GM23338 (cell line): ENCODE data around the gene COL8A1. TPM values are rescaled to one million over a fixed set of nuclear protein-coding genes. Genes with fewer than 3 reads are reported as not detected.

Experiments
- ATAC-seq: fragments of 200-7000 bp; cut with Tn5 transposase; 3 replicates; pipeline ENCODE4 v1.9.1; 2020
- DNase-seq: peaks from one replicate; pipeline ENCODE4 v3.0.0-alpha.2; 2015; ENCODE audit warnings: low spot score
- H2AFZ ChIP-seq: fragments of 200-600 bp; sonication (generic); 2 replicates; pipeline ENCODE4 v1.8.0; 2016; ENCODE audit warnings: antibody characterized with exemption, mild to moderate bottlenecking, moderate library complexity
- H3F3A ChIP-seq: fragments of 200-600 bp; sonication (generic); replicated peaks from 2 replicates; pipeline ENCODE4 v1.8.0; 2017; ENCODE audit warnings: antibody characterized with exemption, mixed run types, low read depth
- H3K27ac ChIP-seq: fragments of 200-600 bp; sonication (generic); 2 replicates; pipeline ENCODE4 v1.6.1; 2016; ENCODE audit warnings: low read depth
- H3K27me3 ChIP-seq: fragments of 200-600 bp; sonication (generic); 2 replicates; pipeline ENCODE4 v1.8.0; 2016; ENCODE audit warnings: mild to moderate bottlenecking, mixed run types, moderate library complexity; ENCODE audit not compliant: insufficient read depth
- H3K36me3 ChIP-seq: fragments of 200-600 bp; sonication (generic); 2 replicates; pipeline ENCODE4 v1.8.0; 2016; ENCODE audit warnings: mild to moderate bottlenecking; ENCODE audit not compliant: insufficient read depth
- H3K4me1 ChIP-seq: fragments of 200-600 bp; sonication (generic); 2 replicates; pipeline ENCODE4 v1.8.0; 2016; ENCODE audit warnings: mild to moderate bottlenecking, moderate library complexity; ENCODE audit not compliant: insufficient read depth
- H3K4me2 ChIP-seq: fragments of 200-600 bp; sonication (generic); 2 replicates; pipeline ENCODE4 v1.7.1; 2017; ENCODE audit warnings: mixed run types
- H3K4me3 ChIP-seq: fragments of 200-600 bp; sonication (generic); 2 replicates; pipeline ENCODE4 v1.6.1; 2016; ENCODE audit warnings: mixed run types
- H3K79me2 ChIP-seq: fragments of 200-600 bp; sonication (generic); replicated peaks from 2 replicates; pipeline ENCODE4 v1.8.0; 2017; ENCODE audit warnings: mild to moderate bottlenecking; ENCODE audit not compliant: insufficient read depth
- H3K9me2 ChIP-seq: fragments of 200-600 bp; sonication (generic); 2 replicates; pipeline ENCODE4 v1.8.0; 2017; ENCODE audit not compliant: insufficient read depth
- H4K20me1 ChIP-seq: fragments of 200-600 bp; sonication (generic); replicated peaks from 2 replicates; pipeline ENCODE4 v1.8.0; 2017; ENCODE audit warnings: mild to moderate bottlenecking; ENCODE audit not compliant: insufficient read depth
- H3K27ac Mint-ChIP-seq: 2 replicates; pipeline ENCODE4 v1.8.0; 2020; ENCODE audit warnings: inconsistent platforms, mild to moderate bottlenecking, moderate library complexity, mixed read lengths
- H3K27me3 Mint-ChIP-seq: 3 replicates; pipeline ENCODE4 v1.8.0; 2022; ENCODE audit warnings: low read depth, mild to moderate bottlenecking, moderate library complexity, mixed read lengths, inconsistent platforms; ENCODE audit not compliant: insufficient read depth, poor library complexity
- H3K36me3 Mint-ChIP-seq: 3 replicates; pipeline ENCODE4 v1.8.0; 2021; ENCODE audit warnings: low read depth, mild to moderate bottlenecking, inconsistent platforms, moderate library complexity, mixed read lengths
- H3K4me1 Mint-ChIP-seq: 3 replicates; pipeline ENCODE4 v1.8.0; 2020; ENCODE audit warnings: mild to moderate bottlenecking, inconsistent platforms, mixed read lengths
- H3K4me3 Mint-ChIP-seq: 3 replicates; pipeline ENCODE4 v1.8.0; 2021; ENCODE audit warnings: moderate library complexity, mild to moderate bottlenecking, inconsistent platforms, mixed read lengths
- H3K9me3 Mint-ChIP-seq: 3 replicates; pipeline ENCODE4 v1.8.0; 2020; ENCODE audit warnings: moderate library complexity, mild to moderate bottlenecking, inconsistent platforms, mixed read lengths
- CREB1 ChIP-seq: fragments of 250-450 bp; sonication (Bioruptor Pico); IDR thresholded peaks from 2 replicates; pipeline ENCODE4 v1.5.0; 2020; ENCODE audit warnings: low read depth, mild to moderate bottlenecking, moderate library complexity
- EZH2 ChIP-seq: fragments of 200-600 bp; sonication (generic); IDR thresholded peaks from one replicate; pipeline ENCODE4 v1.8.0; 2017; ENCODE audit warnings: antibody characterized with exemption, mild to moderate bottlenecking, low read depth; ENCODE audit not compliant: unreplicated experiment
- EZH2phosphoT487 ChIP-seq: fragments of 200-600 bp; sonication (generic); IDR thresholded peaks from one replicate; pipeline ENCODE4 v1.8.1; 2018; ENCODE audit warnings: antibody characterized with exemption; ENCODE audit not compliant: unreplicated experiment
- JUNB ChIP-seq: IDR thresholded peaks from one replicate; pipeline ENCODE4 v1.6.1; 2016; ENCODE audit warnings: antibody characterized with exemption; ENCODE audit not compliant: unreplicated experiment
- NANOG ChIP-seq: IDR thresholded peaks from 2 replicates; pipeline ENCODE4 v1.6.1; 2016; ENCODE audit warnings: antibody characterized with exemption, borderline replicate concordance
- POLR2AphosphoS5 ChIP-seq: IDR thresholded peaks from 2 replicates; pipeline ENCODE4 v1.6.1; 2016; ENCODE audit warnings: antibody characterized with exemption, low read depth
- STAT1 ChIP-seq: IDR thresholded peaks from one replicate; pipeline ENCODE4 v1.6.1; 2016; ENCODE audit warnings: antibody characterized with exemption; ENCODE audit not compliant: unreplicated experiment
- ZNF114 ChIP-seq: fragments of 250-450 bp; sonication (Bioruptor Pico); IDR thresholded peaks from 2 replicates; pipeline ENCODE4 v1.5.0; 2020; ENCODE audit warnings: mild to moderate bottlenecking, moderate library complexity
- ZNF331 ChIP-seq: fragments of 250-450 bp; sonication (Bioruptor Pico); IDR thresholded peaks from 2 replicates; pipeline ENCODE4 v1.5.0; 2020; ENCODE audit warnings: low read depth, mild to moderate bottlenecking, moderate library complexity
- polyA plus RNA-seq: library from polyadenylated mRNA; unstranded; fragments of >200 nt; fragmentation: Nextera tagmentation; extraction: Ambion mirVana; gene quantifications from 2 replicates; pipeline ENCODE4 v1.2.1, GENCODE V29; 2016
- total RNA-seq: library from RNA; depleted of rRNA; stranded (reverse); fragments of >200 nt; shearing (Covaris generic); gene quantifications from 2 replicates; pipeline ENCODE4 v1.2.3, GENCODE V29; 2014
- TF ChIP-seq, protein P1 (sequence below): fragments of 250-450 bp; sonication (Bioruptor Pico); IDR thresholded peaks from 2 replicates; pipeline ENCODE4 v1.5.0; 2020; ENCODE audit warnings: mild to moderate bottlenecking, moderate library complexity
- TF ChIP-seq, protein P2 (sequence below): IDR thresholded peaks from one replicate; pipeline ENCODE4 v1.6.1; 2018; ENCODE audit warnings: antibody characterized with exemption; ENCODE audit not compliant: unreplicated experiment
- TF ChIP-seq, protein P3 (sequence below): IDR thresholded peaks from 2 replicates; pipeline ENCODE4 v1.6.1; 2016; ENCODE audit warnings: antibody characterized with exemption
- TF ChIP-seq, protein P4 (sequence below), 2 experiments: fragments of 200-600 bp in 1 of 2; sonication (generic) in 1 of 2; conservative IDR thresholded peaks; 2 replicates each; pipeline versions ENCODE4 v1.5.1 to v1.6.1; 2016 to 2017; ENCODE audit warnings: antibody characterized with exemption in 2 of 2, low read depth in 2 of 2, mild to moderate bottlenecking in 2 of 2, moderate library complexity in 1 of 2

COL8A1 gene
- total and polyA plus RNA-seq, 2 experiments from 2014 or later = 0.26 to 0.97 TPM

DNA sequence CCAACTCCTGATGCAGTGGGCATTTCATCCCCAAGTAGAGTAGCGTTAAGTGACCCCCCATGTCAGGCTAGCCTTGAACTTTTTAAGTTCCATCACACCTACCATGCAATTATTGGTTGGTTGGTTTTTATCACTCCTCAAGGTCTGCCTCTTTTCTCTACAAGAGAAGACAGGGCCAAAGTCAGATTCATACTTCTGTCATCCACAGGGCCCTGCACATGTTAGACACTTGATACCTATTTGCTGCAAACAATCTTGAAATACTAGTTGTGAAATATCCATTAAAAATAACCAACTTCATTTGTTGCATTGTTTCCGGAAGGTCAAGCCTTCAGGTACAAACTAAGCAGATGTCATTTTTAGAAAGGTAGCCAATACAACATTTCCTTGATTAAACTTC is 180.4 kb downstream of the COL8A1 start:
- DNase-seq (no peak), ATAC-seq (no peak)
- Histone ChIP-seq H3K36me3 (no peaks in the 10 kb centered on the region), H3K27ac (no peak overlapping the region), H2AFZ (no peak overlapping the region), H3K9me2 (no peaks in the 10 kb centered on the region), H3K4me3 (peak overlapping the region; percentile 82; the same call in 1 of the 2 replicates), H4K20me1 (peaks cover 5% of the 10 kb centered on the region; the same call in 1 of the 2 replicates), H3K4me1 (peaks cover 3% of the 10 kb centered on the region; the same call in 1 of the 2 replicates), H3K79me2 (peaks cover 56% of the 10 kb centered on the region), H3K27me3 (no peaks in the 10 kb centered on the region), H3K4me2 (peak overlapping the region; percentile 82; the same call in 1 of the 2 replicates), H3F3A (no peaks in the 10 kb centered on the region)
- H3K9me3 Mint-ChIP-seq = no peaks in the 10 kb centered on the region
- no peaks in the 10 kb centered on the region; the same call in 2 of the 3 replicates for H3K36me3 Mint-ChIP-seq
- H3K4me1 Mint-ChIP-seq = peaks cover 13% of the 10 kb centered on the region
- H3K27ac Mint-ChIP-seq = no peak overlapping the region
- H3K27me3 Mint-ChIP-seq = peaks cover 11% of the 10 kb centered on the region
- peak overlapping the region; percentile 93 for H3K4me3 Mint-ChIP-seq
- TF ChIP-seq ZNF114 (CRISPR knock-in tag) (no peak), JUNB (no peak), EZH2 (no peak), STAT1 (no peak), POLR2AphosphoS5 (no peak), NANOG (no peak), CREB1 (CRISPR knock-in tag) (no peak), ZNF331 (CRISPR knock-in tag) (no peak), EZH2phosphoT487 (no peak)
- TF ChIP-seq, protein P1, sequence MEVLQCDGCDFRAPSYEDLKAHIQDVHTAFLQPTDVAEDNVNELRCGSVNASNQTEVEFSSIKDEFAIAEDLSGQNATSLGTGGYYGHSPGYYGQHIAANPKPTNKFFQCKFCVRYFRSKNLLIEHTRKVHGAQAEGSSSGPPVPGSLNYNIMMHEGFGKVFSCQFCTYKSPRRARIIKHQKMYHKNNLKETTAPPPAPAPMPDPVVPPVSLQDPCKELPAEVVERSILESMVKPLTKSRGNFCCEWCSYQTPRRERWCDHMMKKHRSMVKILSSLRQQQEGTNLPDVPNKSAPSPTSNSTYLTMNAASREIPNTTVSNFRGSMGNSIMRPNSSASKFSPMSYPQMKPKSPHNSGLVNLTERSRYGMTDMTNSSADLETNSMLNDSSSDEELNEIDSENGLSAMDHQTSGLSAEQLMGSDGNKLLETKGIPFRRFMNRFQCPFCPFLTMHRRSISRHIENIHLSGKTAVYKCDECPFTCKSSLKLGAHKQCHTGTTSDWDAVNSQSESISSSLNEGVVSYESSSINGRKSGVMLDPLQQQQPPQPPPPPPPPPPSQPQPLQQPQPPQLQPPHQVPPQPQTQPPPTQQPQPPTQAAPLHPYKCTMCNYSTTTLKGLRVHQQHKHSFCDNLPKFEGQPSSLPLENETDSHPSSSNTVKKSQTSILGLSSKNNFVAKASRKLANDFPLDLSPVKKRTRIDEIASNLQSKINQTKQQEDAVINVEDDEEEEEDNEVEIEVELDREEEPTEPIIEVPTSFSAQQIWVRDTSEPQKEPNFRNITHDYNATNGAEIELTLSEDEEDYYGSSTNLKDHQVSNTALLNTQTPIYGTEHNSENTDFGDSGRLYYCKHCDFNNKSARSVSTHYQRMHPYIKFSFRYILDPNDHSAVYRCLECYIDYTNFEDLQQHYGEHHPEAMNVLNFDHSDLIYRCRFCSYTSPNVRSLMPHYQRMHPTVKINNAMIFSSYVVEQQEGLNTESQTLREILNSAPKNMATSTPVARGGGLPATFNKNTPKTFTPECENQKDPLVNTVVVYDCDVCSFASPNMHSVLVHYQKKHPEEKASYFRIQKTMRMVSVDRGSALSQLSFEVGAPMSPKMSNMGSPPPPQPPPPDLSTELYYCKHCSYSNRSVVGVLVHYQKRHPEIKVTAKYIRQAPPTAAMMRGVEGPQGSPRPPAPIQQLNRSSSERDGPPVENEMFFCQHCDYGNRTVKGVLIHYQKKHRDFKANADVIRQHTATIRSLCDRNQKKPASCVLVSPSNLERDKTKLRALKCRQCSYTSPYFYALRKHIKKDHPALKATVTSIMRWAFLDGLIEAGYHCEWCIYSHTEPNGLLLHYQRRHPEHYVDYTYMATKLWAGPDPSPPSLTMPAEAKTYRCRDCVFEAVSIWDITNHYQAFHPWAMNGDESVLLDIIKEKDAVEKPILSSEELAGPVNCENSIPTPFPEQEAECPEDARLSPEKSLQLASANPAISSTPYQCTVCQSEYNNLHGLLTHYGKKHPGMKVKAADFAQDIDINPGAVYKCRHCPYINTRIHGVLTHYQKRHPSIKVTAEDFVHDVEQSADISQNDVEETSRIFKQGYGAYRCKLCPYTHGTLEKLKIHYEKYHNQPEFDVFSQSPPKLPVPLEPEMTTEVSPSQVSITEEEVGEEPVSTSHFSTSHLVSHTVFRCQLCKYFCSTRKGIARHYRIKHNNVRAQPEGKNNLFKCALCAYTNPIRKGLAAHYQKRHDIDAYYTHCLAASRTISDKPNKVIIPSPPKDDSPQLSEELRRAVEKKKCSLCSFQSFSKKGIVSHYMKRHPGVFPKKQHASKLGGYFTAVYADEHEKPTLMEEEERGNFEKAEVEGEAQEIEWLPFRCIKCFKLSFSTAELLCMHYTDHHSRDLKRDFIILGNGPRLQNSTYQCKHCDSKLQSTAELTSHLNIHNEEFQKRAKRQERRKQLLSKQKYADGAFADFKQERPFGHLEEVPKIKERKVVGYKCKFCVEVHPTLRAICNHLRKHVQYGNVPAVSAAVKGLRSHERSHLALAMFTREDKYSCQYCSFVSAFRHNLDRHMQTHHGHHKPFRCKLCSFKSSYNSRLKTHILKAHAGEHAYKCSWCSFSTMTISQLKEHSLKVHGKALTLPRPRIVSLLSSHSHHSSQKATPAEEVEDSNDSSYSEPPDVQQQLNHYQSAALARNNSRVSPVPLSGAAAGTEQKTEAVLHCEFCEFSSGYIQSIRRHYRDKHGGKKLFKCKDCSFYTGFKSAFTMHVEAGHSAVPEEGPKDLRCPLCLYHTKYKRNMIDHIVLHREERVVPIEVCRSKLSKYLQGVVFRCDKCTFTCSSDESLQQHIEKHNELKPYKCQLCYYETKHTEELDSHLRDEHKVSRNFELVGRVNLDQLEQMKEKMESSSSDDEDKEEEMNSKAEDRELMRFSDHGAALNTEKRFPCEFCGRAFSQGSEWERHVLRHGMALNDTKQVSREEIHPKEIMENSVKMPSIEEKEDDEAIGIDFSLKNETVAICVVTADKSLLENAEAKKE = no peak
- TF ChIP-seq, protein P2, sequence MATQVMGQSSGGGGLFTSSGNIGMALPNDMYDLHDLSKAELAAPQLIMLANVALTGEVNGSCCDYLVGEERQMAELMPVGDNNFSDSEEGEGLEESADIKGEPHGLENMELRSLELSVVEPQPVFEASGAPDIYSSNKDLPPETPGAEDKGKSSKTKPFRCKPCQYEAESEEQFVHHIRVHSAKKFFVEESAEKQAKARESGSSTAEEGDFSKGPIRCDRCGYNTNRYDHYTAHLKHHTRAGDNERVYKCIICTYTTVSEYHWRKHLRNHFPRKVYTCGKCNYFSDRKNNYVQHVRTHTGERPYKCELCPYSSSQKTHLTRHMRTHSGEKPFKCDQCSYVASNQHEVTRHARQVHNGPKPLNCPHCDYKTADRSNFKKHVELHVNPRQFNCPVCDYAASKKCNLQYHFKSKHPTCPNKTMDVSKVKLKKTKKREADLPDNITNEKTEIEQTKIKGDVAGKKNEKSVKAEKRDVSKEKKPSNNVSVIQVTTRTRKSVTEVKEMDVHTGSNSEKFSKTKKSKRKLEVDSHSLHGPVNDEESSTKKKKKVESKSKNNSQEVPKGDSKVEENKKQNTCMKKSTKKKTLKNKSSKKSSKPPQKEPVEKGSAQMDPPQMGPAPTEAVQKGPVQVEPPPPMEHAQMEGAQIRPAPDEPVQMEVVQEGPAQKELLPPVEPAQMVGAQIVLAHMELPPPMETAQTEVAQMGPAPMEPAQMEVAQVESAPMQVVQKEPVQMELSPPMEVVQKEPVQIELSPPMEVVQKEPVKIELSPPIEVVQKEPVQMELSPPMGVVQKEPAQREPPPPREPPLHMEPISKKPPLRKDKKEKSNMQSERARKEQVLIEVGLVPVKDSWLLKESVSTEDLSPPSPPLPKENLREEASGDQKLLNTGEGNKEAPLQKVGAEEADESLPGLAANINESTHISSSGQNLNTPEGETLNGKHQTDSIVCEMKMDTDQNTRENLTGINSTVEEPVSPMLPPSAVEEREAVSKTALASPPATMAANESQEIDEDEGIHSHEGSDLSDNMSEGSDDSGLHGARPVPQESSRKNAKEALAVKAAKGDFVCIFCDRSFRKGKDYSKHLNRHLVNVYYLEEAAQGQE = no peak
- TF ChIP-seq, protein P3, sequence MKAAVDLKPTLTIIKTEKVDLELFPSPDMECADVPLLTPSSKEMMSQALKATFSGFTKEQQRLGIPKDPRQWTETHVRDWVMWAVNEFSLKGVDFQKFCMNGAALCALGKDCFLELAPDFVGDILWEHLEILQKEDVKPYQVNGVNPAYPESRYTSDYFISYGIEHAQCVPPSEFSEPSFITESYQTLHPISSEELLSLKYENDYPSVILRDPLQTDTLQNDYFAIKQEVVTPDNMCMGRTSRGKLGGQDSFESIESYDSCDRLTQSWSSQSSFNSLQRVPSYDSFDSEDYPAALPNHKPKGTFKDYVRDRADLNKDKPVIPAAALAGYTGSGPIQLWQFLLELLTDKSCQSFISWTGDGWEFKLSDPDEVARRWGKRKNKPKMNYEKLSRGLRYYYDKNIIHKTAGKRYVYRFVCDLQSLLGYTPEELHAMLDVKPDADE = no peak
- TF ChIP-seq, protein P4, sequence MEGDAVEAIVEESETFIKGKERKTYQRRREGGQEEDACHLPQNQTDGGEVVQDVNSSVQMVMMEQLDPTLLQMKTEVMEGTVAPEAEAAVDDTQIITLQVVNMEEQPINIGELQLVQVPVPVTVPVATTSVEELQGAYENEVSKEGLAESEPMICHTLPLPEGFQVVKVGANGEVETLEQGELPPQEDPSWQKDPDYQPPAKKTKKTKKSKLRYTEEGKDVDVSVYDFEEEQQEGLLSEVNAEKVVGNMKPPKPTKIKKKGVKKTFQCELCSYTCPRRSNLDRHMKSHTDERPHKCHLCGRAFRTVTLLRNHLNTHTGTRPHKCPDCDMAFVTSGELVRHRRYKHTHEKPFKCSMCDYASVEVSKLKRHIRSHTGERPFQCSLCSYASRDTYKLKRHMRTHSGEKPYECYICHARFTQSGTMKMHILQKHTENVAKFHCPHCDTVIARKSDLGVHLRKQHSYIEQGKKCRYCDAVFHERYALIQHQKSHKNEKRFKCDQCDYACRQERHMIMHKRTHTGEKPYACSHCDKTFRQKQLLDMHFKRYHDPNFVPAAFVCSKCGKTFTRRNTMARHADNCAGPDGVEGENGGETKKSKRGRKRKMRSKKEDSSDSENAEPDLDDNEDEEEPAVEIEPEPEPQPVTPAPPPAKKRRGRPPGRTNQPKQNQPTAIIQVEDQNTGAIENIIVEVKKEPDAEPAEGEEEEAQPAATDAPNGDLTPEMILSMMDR (conservative IDR thresholded peaks at IDR 0.05; ENCODE audit: low read depth in 2 of 2) = no peak
